Occipital lobe (tissue), 2 donors: ENCODE data around the gene CSF1R. TPM values are rescaled to one million over a fixed set of nuclear protein-coding genes. Genes with fewer than 3 reads are reported as not detected.

ENCODE experiments used
- DNase-seq: peaks from one replicate; lab custom pipeline; 2025; lab: John Stamatoyannopoulos, UW
- total RNA-seq: library from RNA; depleted of rRNA; stranded (reverse); fragments of >200 nt; gene quantifications from one replicate; pipeline ENCODE4 v1.2.3, GENCODE V29; 2014

Gene CSF1R
- total RNA-seq, 1 donor from 2014 or later = 8.3 TPM

DNA sequence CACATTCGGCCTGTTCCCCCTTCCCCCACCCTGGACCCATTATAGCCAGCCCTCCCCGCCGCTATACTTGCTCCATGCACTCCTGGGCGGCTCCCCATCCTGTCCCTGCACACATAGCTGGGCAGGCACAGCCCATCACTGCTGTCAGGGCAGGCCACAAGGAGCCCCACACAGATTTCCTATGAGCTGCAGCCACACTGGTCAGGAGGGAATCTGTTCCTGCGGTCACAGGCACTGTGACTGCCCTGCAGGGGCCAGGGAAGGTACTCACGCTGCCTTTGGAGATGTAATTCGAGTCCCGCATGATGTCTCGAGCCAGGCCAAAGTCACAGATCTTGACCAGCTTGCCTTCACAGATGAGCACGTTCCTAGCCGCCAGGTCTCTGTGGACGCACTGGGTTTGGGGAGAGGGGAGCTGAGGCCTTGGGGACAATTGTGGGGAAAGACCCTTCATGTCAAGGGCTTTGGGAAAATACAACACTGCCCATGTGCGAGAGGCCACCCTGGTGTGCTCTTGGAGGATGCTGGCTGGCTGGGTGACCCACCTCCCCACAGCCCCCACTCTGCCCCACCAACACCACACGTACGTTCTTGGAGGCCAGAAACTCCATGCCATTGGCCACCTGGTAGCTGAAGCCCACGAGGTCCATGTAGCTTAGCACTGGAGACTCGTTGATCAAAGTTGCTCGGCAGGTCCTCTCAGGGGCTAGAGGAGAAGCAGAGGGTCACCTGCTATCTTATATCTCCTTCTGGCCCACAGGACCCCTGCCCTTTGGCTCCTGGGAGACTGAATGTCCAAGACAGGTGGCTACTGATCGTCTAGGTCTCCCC lies 34.5 kb upstream of the CSF1R start:
- no peak for DNase-seq

DNA sequence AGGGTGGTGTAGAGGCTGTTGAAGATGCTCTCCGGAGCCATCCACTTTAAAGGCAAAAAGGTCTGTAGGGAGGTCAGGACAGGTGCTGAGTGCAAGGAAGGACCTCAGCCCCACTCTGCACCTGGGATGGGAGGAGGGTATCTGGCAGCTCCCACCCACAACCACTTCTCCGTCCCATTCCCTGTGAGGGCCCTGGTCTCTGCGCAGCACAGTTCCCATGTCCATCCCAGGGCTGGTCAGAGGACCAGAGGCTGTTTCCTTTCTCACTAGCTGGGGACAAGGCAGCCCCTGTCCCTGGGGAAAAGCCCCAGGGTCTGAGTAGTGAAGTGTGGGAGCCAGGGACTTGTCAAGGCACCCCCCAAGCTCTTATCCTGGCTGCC lies 33.7 kb upstream of the CSF1R start:
- DNase-seq = no peak

DNA sequence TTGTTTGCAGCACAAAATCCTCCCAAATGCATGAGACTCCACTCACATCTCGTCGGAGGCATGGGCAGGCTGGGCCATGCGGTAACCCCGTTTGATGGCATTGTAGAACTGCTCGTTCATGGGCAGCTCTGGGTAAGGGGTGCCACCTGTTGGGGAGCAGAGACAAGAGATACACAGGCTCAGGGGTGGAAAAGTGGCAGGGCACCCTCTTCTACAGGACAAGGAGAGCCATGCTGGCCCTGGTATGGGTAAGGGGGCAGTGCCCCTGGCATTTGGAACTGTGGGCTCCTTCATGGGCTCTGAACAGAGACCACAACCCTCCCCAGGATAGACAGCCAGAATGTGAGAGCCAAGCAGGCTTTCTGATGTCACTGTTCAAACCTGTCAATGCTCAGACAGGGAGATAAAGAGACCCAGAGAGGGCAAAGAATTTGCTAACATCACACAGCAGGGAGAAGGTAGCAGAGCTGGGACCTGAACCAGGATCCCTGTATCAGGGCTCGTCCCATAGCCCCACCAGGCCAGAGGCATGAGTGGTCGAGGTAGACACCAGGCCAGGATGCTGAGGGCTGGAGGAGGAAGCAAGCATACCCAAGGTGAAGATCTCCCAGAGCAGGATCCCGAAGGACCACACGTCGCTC lies 33.2 kb upstream of the CSF1R start:
- DNase-seq = no peak

DNA sequence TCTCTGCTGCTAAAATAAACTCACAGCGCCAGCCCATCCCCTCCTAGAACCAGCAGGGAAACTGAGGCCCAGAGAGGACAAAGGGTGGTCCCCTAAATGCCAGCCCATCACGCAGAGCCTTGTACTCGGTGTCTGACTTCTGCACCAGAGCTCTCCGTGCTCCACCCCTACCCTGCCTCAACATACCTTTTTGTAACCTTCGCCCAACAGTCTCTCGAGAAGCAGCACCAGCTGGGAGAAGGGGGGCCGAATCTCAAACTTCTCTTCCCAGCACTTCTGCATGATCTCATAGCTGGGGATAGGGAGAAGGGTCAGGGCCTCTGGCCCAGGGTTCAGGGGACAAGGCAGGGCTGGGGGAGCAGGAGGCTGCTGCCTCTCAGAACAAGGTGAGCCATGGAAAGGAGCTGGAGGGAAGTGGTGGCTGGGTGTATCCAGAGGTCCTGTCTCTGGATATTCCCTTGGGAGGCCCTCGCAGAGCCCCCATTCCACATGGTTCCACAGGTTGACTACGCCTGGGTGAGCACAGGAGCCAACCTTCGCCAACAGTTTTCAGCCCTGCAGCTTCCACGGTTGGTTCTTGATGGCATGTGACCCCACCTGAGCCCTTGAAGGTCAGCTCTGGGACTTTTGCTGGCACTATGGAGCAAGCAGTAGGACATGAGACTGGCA lies 32.3 kb upstream of the CSF1R start:
- no peak for DNase-seq

DNA sequence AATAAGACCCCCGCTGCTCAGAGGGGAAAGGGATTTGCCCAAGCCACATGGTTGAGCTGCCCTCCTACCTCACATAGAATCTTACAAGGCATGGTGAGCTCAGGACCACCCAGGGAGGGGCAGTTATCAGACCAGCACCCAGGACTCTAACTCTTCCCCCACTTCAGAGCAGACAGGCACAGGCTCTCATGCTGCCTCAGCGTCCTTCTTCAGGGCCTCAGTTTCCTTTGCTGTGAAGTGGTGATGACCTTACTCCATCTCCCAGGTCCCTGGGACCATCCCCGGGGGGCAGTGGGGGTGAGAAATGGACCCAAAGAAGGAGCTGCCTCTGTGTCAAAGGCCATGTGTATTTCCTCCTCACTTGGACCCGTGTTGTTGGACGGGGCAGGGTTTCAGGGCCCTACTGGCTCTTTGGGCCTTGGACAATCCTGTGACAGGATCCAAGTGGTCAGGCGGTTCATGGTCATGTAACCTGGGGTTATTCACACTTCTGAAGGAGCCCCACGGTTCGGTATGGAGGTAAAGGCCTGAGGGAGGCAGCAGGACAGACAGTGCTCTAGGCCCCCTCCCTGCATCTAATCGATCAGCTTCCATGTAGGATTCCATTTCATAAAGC lies 31.7 kb upstream of the CSF1R start:
- DNase-seq = no peak

DNA sequence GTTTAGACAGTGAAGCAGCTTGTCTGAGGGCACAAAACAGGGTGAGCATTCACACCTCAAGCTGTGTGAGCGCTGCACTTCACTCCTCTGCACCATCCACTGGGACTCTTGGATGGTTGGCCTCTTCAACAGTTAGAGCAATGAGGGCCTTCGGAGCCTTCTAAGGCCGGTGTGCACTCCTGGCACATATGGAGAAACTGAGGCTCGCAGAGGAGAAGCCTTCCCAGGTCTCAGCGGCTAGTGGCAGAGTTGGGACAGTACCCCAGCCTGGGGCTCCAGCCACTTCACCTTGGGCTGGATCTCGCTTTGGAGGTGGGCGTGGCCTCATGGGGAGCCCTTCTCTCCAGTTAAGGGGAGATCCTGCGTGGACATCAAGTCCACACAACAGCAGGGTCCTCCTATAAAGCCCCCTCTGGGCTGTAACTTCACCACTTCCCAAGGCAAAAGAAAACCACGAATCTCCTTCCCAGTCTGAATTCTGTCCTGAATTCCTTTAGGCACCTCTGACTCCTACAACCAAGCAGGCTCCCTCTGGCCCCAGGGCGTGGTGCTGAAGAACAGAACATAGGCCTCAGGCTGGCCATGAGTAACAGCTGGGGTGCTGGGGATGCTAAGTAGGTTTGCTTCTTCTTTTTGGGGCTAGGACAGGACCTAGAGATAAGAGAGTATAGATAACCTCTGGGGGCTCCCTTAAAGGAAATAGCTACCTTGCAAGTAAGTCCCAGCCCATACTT lies 30.5 kb upstream of the CSF1R start:
- no peak for DNase-seq

DNA sequence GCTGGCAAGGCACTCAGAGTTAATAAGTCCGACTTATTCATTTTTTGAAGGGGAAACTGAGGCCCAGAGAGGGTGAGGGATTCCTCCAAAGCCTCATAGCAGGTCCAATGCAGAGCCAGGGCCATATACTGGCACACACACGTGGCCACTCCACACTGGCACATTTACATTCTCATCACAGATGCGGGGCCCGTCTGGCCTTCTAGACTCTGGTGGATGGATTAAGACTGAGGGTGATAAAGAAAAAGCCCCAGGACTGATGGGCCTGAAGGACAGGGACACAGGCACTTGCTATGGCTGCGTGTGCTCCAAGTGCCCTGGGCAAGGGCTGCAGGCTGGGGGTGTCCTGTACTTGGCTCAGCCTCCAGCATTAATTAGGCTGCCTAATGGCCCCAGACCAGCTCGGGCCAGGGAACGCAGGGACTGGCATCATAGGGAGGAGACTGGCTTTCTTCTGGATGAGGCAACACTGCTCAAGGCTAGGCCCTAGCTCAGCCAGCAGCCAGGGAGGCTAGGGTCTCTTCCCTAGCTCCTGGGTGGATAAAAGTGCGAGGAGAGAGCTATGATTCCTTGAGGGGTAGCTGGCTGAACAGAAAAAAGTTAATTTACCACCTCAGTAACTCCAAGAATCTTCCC lies 28.5 kb upstream of the CSF1R start:
- DNase-seq = no peak

DNA sequence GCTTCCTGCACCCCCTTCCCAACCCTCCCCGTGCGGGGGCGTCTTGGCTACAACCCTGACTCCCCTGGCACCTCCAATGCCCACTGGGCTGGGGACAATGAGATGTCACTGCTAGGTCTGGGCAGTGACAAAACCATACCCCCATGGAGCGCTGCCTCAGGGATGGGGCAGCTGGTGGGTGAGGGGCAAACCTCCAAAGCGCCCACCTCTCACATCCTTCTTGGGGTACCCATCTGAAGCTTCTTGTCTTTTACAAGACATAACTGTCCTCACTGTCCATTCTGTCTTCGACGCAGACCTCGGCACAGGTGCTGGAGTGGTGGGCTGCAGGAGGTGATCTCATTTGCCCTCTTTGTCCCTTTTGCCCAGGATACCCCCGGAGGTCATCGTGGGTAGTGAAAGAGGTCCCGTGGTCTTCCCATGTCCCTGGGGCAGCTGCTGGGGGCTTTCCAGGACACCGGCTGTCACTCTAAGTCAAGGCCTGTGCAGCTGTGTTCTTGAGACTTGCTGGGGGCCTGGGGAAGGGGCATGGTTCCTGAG lies 27.8 kb upstream of the CSF1R start:
- no peak for DNase-seq

DNA sequence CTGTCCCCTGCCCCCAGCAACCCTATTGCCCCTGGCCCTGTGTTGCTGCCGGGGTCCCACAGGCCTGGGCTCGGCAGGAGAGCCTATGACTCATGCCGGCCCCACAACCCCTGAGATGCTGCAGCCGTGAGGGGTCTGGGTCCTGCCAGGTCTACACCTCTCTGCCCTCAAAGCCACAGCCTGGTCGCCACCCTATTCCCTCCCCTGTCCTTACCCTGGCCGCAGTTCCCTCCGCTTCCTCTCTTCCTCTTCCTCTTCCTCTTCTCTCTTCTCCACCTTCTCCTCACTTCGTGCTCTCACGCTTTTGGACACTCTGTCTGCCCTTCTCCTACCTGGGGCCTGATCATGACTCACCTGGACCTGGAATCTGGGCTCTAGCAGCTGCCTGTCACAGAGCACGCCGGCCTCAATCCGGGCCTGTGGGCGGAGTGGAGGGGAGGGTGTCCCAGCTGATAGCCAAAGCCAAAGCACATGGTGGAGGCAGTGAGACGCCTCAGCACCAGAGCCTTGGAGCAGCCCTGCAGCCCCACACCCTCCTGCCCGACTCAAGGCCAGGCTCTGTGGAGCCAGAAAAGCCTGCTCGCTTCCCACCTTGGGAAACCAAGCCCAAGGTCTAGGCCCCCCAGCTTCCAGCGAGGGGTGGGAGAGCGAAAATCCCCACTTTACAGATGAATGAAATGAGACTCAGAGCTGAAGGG lies 26.8 kb upstream of the CSF1R start:
- DNase-seq = no peak

DNA sequence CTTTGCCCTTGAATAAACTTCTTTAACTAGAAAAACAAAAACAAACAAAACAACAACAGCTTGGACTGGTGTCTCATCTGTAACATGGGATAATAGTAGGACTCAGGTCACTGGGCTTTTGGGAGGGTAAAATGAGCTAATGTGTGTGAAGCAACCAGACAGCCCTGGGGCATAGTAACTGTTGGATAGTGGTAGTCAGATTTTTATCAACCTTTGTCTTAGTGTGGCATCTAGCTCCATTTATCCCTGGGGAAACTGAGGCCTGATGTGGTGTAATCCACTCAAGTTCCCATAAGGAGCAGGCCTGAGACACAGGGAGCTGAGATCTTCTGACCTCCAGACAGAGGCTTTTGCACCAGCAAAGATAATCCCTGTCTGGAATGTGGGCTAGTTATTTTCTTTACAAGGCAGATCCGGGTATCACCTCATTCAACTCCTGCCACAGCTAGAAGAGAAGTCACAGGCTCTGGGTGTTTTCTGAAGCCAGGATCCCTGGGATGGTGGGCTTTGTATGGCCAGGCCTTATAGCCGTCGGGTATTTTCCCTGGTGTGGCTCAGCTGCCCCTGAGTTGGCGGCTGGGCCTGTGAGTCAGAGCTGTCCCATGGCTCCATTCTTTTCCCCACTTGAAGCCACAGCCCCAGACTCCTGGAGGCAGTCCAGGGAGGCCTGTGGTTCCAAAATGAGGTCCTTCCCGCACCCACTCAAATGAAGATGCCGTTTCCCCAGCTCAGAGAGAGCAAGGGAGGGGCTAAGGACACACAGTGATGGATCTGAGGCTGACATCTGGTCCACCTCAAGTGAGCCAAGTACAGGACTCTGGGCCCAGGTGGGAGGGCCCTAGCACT lies 26.1 kb upstream of the CSF1R start:
- DNase-seq = no peak

DNA sequence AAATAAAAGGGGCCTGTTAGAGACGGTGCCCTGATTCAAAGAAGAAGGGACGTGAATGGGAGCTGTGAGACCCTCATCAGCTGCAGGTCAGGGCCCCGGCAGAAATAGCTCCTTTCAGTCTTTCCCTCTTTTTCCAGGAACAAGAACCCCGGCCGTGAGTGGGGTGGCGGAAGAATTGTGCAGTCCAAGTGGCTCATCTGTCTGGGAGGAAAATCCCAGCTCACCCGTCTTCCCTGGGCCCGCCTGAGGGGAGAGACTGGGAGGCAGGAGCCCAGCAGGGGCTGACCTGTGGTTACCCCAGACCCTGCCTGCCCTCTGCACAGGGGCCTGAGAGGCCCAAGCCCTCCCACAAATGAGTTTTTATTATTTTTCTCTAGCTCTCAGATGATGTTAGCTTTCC lies 24.8 kb upstream of the CSF1R start:
- DNase-seq = no peak

DNA sequence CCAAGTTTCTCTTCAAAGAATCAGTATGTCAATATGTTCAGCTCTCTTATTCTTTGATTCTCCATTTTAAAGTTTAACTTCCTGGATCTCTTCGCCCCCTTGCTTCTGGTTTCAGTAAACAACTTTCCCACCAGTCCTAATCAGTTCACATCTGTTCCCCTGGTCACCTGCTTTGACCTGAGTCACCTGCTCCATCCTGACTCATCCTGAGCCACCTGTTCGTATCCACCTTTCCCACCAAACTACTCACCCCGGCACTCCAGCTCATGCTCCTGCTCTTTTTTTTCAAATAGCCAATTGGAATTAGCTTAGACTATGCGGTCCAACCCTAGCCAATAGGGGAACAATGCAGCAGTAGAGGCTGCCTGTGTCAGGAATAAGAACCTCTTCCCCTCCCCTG lies 23.6 kb upstream of the CSF1R start:
- no peak for DNase-seq

DNA sequence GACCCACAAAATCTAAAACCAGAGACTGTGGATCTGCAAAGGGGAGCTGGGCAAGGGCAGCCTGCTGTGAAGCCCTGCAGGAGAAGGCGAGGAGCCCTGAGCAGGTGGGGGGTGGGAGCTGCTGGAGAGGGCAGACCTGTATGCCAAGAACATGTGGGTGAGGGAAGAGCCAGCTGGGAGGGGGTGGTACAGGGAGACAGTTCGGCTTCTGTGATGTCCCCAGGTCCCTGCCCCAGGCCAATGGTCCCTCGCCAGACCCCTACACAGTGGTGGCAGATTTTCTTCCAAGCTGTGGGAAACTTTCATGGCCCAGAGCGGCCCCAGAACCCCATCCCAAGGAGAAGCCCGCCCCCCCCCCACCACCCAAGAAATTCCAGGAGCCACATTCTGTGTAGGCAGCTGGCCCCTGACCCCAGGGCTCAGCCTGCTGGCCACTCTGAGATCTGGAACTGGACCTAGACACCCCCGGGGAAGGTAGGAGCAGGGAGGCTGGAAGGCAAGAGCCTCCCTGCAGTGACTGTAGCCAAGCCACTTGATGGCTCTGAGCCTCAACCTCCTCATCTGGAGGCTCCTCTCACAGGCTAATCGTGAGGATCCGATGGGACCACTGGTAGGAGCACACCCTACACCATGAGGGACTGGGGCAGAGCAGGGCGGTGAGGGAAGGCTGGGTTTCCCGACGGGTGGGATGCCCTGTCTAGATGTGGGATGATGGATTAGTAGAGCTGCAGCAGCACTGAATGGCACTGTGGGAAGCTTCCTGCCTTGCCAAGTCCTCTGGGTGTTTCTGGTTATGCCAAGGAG lies 22.6 kb upstream of the CSF1R start:
- no peak for DNase-seq

DNA sequence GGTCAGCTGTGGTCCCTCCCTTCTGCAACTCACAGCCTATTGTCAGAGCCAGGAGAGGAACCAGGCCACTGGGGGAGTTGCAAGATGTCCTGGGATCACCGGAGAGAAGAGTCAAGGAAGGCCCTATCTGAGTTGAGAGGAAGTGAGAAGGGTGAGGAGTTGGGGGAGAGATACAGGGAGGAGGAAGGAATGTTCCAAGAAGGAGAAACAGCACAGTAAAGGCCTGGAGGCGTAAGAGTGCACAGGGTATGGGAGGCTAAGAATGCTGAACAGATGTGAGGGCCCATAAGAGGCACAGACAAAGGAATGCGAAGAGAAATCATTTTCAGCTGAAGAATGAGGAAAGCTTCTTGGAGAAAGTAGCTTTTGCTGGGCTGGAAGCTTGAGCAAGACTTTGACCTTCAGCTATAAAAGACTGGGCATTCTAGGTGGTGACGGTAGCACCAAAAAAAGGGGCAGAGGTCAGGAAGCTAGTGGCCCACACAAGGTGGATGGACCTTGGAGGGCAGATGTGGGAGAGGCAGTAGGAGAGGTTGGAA lies 21.6 kb upstream of the CSF1R start:
- DNase-seq = no peak

DNA sequence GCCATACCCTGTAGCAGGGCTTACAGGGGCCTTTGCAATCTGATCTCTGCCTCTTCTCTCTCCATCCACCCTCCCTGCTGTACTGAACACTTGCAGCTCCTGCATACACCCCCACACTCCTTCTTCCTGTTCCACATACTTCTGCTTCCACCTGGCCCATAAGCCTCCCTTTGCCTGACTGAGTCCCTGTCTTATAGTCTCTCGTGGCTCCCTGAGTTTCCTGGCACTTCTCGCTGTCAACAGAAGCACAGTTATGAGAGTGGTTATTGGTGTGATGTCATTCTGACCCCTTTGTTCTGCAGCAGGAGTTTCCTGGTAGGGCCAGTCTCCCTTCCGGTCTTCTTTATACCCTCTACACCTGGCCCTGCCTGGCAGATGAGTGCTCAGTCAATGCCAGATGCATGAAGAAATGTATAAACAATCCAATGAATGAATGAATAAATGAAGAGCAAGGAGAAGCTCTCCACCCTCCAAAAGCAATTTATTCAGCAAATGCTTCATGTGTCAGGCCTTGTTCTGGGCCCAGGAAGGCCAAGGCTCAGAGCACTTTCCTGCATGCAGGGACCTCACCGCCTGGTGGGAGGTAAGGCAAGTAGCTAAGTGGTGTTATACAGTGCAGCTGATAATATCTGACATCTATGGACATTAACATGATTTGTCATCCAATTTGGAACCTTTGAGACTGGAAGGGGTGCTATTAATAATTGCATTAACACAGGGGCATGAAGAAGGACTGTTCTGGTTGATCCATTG lies 20.5 kb upstream of the CSF1R start:
- no peak for DNase-seq

DNA sequence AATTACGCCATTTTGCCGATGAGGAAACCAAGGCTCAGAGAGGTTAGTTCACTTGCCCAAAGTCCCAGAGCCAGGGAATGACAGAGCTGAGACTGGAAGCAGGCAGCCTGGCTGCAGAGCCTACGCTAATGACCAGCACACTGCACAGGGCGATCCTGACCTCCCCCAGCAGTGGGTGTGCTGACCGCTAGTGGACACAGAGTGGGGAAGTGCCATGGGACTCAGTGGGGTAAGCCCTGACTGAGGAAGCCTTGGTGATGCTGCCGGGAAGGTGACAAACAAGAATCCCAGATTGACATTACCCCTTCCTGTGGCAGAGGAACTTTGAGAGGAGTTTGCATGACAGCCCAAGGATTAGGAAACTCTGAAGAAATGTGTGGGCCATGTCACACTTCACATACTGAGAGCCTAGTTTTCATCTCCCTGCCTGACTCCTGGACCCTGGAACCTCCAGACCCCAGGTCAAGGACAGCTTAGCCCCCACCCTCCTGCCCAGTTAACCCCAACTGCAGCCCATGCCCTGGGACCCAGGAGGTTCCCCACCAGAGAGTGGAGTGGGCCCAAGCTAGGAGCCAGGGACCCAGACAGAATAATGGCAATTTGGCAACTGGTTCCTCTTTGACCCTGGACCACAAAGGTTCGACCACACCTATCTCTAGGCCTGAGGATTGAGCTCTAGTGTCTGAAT lies 19.7 kb upstream of the CSF1R start:
- no peak for DNase-seq

DNA sequence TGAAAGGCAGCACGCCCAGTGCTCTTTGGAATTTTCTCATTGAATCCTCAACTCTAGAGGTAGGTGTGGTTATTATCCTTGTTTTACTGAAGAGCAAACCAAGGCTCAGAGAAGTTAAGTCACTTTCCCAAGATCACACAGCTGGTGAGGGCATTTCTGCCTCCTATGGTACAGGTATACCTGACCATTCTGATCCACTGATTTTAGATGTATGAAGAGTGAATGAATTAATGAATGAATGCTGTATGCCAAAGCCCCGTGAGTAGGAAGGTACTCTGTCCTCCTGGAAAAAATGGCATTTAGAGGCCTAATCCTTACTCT lies 18.2 kb upstream of the CSF1R start:
- DNase-seq = no peak
